GM12801 (cell line): ENCODE results near the gene CMIP.

Source experiments
- TF ChIP-seq, protein P1 (sequence below): IDR thresholded peaks from one replicate; pipeline ENCODE4 v1.5.1; 2011; ENCODE audit warnings: control low read depth; ENCODE audit not compliant: insufficient read length; ENCODE audit errors: extremely low read depth

CMIP gene

DNA sequence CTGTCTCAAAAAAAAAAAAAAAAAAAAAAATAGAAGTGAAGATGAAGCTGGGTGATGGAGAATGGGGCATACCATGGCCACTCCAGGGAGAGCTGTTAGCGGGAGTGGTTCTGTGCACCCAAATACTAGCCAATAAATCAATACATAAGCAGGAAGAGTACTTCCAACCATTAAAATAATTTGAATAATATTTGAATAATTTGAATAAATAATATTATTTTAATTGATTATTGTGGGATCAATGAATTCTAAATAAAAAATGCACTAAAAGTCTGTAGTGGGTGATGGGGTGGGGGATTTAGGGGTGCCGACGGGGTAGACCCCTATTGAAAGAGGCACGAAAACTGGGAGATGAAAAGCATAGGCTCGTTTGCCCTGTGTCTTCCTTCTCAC, 41.4 kb upstream of the CMIP start:
- TF ChIP-seq, protein P1, sequence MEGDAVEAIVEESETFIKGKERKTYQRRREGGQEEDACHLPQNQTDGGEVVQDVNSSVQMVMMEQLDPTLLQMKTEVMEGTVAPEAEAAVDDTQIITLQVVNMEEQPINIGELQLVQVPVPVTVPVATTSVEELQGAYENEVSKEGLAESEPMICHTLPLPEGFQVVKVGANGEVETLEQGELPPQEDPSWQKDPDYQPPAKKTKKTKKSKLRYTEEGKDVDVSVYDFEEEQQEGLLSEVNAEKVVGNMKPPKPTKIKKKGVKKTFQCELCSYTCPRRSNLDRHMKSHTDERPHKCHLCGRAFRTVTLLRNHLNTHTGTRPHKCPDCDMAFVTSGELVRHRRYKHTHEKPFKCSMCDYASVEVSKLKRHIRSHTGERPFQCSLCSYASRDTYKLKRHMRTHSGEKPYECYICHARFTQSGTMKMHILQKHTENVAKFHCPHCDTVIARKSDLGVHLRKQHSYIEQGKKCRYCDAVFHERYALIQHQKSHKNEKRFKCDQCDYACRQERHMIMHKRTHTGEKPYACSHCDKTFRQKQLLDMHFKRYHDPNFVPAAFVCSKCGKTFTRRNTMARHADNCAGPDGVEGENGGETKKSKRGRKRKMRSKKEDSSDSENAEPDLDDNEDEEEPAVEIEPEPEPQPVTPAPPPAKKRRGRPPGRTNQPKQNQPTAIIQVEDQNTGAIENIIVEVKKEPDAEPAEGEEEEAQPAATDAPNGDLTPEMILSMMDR: no peak

DNA sequence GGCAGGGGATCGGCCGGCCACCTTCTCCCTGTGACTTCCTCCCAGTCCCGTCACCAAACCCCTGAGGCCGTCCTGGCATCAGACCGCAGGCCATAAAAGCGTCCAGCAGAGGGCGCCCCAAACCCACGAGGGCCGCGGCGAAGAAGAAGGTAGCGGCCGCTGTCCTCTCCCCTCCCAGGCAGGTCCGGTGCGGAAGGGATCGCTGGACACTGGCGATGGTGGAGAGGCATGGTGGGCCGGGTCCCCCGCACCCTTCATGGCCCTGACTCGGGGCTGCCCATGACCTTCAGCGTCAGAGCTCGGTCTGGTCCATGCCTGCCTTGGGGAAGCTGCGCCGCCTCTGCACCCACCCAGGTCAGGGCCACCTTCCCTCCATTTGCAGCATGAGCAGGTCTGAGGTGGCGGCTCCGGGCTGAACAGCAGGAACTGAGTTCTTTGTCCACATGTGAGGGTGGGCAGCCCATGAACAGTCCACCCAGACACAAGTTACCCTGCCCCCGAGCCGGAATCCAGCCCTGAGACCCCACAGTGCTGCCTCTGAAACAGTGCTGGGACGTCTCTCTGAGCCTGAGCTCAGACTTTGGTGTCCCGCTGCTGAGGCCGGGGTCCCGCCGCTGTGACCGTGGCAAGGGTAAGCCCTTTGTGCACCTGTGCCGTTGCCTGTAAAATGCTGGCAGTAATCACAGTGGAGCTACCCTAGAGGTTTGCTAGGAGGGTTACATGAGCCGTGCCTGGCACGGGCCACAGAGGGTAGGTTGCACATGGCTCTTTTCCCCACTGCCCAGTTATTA, 40.8 kb upstream of the CMIP start:
- TF ChIP-seq, protein P1: no peak

DNA sequence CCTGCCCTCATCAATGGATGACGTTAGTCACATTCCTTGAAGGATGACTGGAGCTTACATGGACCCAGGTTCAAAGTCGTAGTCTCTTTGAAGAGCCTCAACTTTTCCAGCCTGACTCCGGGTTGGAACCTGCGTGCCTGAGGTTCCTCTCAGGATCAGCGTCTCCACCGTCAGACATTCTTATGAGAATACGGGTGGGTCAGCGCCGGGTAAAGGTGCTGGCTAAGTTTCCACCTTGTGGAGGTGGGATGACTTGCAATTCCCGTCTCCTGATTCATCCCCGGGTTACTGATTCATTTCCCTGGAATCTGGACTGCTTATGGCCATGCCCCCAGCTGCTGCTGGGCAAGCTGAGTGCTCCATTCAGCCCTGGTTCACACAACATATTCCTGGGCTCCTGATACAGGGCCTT, 38.9 kb upstream of the CMIP start:
- TF ChIP-seq, protein P1: no peak

DNA sequence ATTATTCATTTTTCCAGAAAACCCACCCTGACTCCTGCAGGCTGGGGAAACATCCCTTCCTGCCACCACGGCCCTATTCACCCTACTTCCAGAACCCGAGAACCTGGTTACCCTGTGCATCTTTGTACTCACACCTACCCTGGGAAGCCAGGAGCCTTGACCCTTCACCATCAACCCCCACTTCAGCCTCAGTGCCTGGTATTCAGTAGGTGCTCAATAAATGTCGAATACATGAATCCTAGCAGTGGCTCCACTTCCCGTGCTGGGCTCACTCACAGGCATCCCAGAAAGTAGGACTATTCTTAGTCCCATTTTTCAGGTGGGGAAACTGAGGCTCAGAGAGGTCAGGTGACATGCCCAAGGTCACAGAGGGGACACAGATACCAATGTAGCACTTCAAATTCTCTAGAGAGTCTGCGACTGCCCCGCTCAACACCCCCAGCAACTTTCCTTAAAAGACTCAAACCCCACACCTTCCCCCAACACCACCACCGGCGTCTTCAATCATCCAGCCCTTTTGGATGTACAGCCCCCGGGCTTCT, 36.1 kb upstream of the CMIP start:
- TF ChIP-seq, protein P1: no peak

DNA sequence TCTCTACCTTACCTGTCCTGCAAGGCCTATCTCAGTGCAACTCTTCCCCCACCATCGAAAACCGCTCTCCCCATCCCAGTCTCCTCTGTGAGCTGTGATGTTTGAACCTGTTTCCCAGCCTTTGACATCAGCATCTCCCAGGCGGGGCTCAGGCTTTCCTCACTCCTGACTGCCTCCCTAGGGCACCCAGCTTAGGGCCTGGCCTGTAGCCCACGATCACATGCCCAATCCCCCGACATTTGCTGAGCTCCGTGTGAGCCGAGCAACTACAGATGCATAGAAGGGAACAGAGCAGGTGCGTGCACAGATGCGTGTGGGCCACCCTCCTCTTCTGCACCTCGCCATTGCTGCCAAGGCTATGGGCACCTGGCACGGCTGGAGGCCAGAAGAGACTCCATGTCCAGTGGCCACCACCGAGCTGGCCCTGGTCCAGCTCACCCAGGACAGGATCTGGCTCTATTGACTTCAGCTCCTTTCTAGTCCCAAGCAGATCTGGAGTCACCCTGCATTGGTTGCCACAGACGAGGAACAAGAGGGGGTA, 35.5 kb upstream of the CMIP start:
- TF ChIP-seq, protein P1: no peak

DNA sequence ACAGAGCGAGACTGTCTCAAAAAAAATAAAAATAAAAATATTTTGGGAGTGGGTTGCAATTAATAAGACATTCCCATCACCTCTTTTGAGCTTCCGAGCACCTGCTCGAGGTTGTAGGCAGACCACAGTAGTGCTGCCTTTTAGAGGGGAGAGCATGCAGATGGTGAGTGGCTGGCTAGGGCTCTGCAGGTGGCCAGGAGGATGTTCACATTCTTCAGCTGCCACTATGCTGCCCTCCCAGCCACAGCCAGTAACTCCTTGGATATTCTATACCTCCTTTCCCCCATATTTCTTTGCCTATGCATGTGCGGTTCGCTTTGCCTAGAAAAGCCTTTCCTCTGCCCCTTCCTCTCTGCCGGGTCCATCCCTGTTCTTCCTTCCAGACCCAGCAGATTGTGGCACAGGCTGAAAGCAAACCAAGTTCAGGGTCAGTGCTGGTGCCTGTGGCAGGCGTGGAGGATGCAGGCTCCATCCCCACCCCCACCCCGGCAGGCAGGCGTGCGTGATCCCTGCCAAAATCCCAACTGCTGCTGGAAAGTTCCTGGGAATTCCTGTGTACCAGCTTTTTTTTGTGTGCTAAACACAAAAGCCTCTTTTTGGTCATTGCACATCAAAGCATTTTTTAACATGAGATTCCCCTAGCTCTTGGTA, 33.8 kb upstream of the CMIP start:
- TF ChIP-seq, protein P1: no peak

DNA sequence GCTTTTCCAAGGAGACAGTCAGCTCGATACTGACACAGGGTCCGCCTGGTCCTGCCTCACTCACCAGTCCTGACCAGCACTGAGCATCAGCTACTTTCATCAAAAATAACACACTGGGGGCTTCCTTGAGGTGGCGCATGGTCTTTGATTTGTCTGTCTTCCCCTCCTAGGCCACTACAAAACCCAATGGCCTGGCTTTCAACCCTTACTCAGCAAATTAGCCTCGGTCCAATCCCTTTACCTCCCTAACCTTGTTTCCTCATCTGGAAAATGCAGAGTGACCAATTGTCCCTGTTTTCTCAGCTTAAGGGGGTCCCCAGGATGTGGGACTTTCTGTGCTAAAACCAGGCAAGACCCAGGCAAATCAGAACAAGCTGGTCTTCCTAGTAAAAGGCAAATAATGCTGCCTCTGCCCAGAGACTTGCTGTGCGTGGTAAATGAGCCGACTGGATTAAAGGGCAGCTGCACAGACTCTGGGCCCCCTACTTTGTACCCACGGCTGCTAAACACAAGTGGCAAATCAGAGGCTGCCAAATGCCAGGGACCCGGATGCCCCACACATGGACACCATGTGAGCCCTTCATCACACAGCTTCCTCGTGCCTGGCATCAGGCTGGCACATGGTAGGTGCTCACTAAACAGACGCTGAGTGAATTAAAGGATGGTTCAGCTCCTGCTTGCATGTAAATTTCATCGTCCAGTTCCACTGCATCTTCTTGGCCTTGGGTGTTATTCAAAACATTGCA, 31.2 kb upstream of the CMIP start:
- TF ChIP-seq, protein P1: no peak
